Ovary (tissue), 9 donors: ENCODE results near the gene DTNBP1. TPM values are rescaled to one million over a fixed set of nuclear protein-coding genes. Genes with fewer than 3 reads are reported as not detected.

ENCODE experiments used
- DNase-seq, 5 donors: peaks; one replicate each; pipeline ENCODE4 v3.0.0-alpha.2; 2019 to 2020
- H3K27ac ChIP-seq, 2 donors: fragments of 200-600 bp; one replicate each; pipeline versions ENCODE4 v1.5.1 to v1.8.0; 2019 to 2022
- H3K27me3 ChIP-seq: fragments of 200-600 bp; one replicate; pipeline ENCODE4 v1.8.0; 2022
- H3K36me3 ChIP-seq: fragments of 200-600 bp; sonication (generic); one replicate; pipeline ENCODE4 v1.5.1; 2019
- H3K4me1 ChIP-seq: one replicate; pipeline ENCODE4 v1.8.1; 2013; ENCODE audit warnings: mild to moderate bottlenecking, moderate library complexity; ENCODE audit not compliant: insufficient read depth
- H3K4me3 ChIP-seq: fragments of 200-600 bp; sonication (generic); one replicate; pipeline ENCODE4 v1.5.1; 2017
- H3K9me3 ChIP-seq, 2 donors: fragments of 200-600 bp in 1 of 2; sonication (generic) in 1 of 2; one replicate each; pipeline versions ENCODE4 v1.5.1 to v1.8.1; 2013 to 2019; ENCODE audit warnings: mild to moderate bottlenecking in 1 of 2, moderate library complexity in 1 of 2
- CTCF ChIP-seq, 3 donors: fragments of 450-650 bp in 2 of 3; fragments of 200-600 bp in 1 of 3; IDR thresholded peaks; one replicate each; pipeline versions ENCODE4 v1.5.1 to v1.8.0; 2016 to 2022; ENCODE audit warnings: antibody characterized with exemption in 3 of 3, mild to moderate bottlenecking in 1 of 3
- EP300 ChIP-seq: sonication (generic); formaldehyde crosslinking; IDR thresholded peaks from one replicate; pipeline ENCODE4 v1.6.1; 2017; ENCODE audit warnings: antibody characterized with exemption
- POLR2A ChIP-seq: fragments of 450-650 bp; IDR thresholded peaks from one replicate; pipeline ENCODE4 v1.6.1; 2017; ENCODE audit warnings: antibody characterized with exemption, mild to moderate bottlenecking, moderate library complexity
- WGBS, 3 donors: extraction: QIAGEN DNeasy Blood & Tissue Kit in 1 of 3; methylation state at CpG; one replicate each; pipeline versions ENCODE4 v1.1.5 to v1.1.7; 2013 to 2017; 5-methylcytosine and 5-hydroxymethylcytosine counted together
- intact Hi-C, 4 donors: fragments of 100-400 bp; cut with DNase I; formaldehyde crosslinking; loops; one replicate each; pipeline versions ENCODE4 v1.11.0 to v1.15.1; 2022 to 2023
- polyA plus RNA-seq, 2 donors: library from polyadenylated mRNA; stranded (reverse); fragments of 200-250 nt in 1 of 2; fragments of 350-450 nt in 1 of 2; fragmentation: Illumina TruSeq in 1 of 2; extraction: RNeasy Lipid Tissue Mini Kit (QIAGEN cat#74804) in 1 of 2; gene quantifications; one replicate each; pipeline ENCODE4 v1.2.3, GENCODE V29; 2013 to 2014
- total RNA-seq, 7 donors: library from RNA; depleted of rRNA in 2 of 7; stranded (reverse); fragments of >200 nt in 2 of 7; fragmentation: NEBNext Ultra II Directional in 3 of 7; extraction: Animal tissue kit (Norgen Biotek cat#: 25700) in 3 of 7; gene quantifications; one replicate each; pipeline versions ENCODE4 v1.1.0 to v1.2.4, GENCODE V29; 2016 to 2023
- donor health status: DM: no; HTN: no; CAD: no; lungs with moderate emphysema.
- donor health status: DM: no; HTN: no; CAD: no.
- donor health status: Bipolar disorder and iron deficiency.
- donor health status: DM: yes; HTN: yes; CAD: no.
- donor health status: DM: no; HTN: no; CAD: no.
- donor health status: DM: yes; HTN: yes; CAD: no.

DTNBP1 gene
- total and polyA plus RNA-seq, 9 donors = 11.0 to 21.4 (median 15.6) TPM

DNA sequence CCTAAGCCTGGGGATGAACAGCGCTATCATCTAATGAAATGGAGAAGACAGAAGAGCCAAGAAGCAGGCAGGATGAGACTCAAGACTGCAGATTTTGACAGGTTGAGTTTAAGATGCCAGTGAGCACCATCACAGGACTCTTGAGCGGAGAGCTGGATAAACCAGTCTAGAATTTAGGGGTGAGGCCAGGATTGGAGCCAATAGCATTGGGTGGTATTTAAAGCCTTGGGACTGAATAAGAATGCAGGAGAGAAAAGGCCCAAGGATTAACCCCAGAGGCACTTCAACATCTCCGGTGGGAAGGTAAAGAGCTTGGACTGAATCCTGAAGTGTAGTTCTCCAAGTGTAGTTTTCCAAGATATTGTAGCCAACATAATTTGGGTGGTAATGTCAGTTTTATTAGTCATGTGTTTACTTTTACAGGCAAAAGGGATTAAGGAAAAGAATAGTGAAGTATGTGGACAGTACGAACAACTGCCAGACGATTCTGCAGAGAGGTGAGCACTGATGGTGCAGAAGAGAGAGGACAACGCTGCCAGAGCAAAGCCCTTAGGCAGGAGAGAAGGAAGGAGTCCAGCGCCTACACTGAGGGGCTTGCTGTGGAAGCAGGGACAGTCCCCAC, 85.2 kb downstream of the DTNBP1 start:
- TF ChIP-seq EP300 (no peak), POLR2A (no peak), CTCF (IDR thresholded peaks at IDR 0.05) (no peak)
- Histone ChIP-seq H3K27ac (no peak overlapping the region), H3K27me3 (no peaks in the 10 kb centered on the region), H3K9me3 (no peaks in the 10 kb centered on the region), H3K36me3 (no peaks in the 10 kb centered on the region), H3K4me3 (no peak overlapping the region), H3K4me1 (no peaks in the 10 kb centered on the region)
- WGBS, 3 donors = 90 to 95% (median 93%) methylated on average over 7 of the region's 7 CpGs
- intact Hi-C loops = no loop called here
- DNase-seq = no peak

DNA sequence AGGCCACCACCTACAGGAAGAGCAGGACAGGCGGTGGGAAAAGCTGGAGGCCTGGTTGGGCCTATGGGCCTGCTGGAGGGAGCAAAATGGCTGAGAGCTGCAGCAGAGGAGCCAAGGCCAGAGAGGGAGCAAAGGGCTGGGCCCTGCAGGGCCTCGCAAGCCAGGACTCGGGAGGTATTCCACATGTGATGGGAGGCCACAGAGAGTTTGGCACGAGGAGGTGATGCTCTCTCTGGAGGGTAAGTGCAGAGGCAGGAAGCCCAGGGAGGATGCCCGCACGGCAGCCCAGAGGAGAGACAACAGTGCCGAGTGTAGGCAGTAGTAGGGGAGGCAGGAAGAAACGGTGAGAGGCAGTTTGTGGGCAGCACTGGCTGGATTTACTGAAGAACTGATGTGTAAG, 85.7 kb downstream of the DTNBP1 start:
- no peak for DNase-seq
- Histone ChIP-seq H3K4me1 (no peaks in the 10 kb centered on the region), H3K36me3 (no peaks in the 10 kb centered on the region), H3K9me3 (no peaks in the 10 kb centered on the region), H3K4me3 (no peak overlapping the region), H3K27ac (no peak overlapping the region), H3K27me3 (no peaks in the 10 kb centered on the region)
- TF ChIP-seq POLR2A (no peak), CTCF (IDR thresholded peaks at IDR 0.05) (no peak), EP300 (no peak)
- intact Hi-C loops = no loop called here
- WGBS, 3 donors = 93 to 96% (median 95%) methylated on average over 8 of the region's 8 CpGs

- TF ChIP-seq CTCF (IDR thresholded peaks at IDR 0.05) (no peak), EP300 (no peak), POLR2A (no peak)
- no peak overlapping the region for H3K4me3 ChIP-seq
- no peaks in the 10 kb centered on the region for H3K9me3 ChIP-seq
- H3K36me3 ChIP-seq = no peaks in the 10 kb centered on the region
- H3K27me3 ChIP-seq = no peaks in the 10 kb centered on the region
- no peaks in the 10 kb centered on the region for H3K4me1 ChIP-seq
- intact Hi-C loops = no loop called here
- DNase-seq = no peak
- 94 to 95% (median 95%) methylated on average over 5 of the region's 5 CpGs for WGBS, 3 donors
- no peak overlapping the region for H3K27ac ChIP-seq
Measured at GRCh38 chr6:15575357-15576033, 87.3 kb downstream of the DTNBP1 start.

GRCh38 chr6:15574486-15574885, 88.3 kb downstream of the DTNBP1 start:
- WGBS, 3 donors = 30 to 41% (median 34%) methylated on average over 3 of the region's 3 CpGs
- Histone ChIP-seq H3K27ac (no peak overlapping the region), H3K4me1 (no peaks in the 10 kb centered on the region), H3K4me3 (no peak overlapping the region), H3K9me3 (no peaks in the 10 kb centered on the region), H3K36me3 (no peaks in the 10 kb centered on the region), H3K27me3 (no peaks in the 10 kb centered on the region)
- intact Hi-C loops = no loop called here
- DNase-seq = no peak
- TF ChIP-seq EP300 (no peak), CTCF (IDR thresholded peaks at IDR 0.05) (no peak), POLR2A (no peak)
